ENCODE measurements around the gene SNCB. TPM values are rescaled to one million over a fixed set of nuclear protein-coding genes. Genes with fewer than 3 reads are reported as not detected.
A peak's percentile ranks its signal among the peaks of the same experiment; 100 is the strongest.

SNCB gene
- total RNA-seq, 2 donors from 2014 or later, result not detected

DNA sequence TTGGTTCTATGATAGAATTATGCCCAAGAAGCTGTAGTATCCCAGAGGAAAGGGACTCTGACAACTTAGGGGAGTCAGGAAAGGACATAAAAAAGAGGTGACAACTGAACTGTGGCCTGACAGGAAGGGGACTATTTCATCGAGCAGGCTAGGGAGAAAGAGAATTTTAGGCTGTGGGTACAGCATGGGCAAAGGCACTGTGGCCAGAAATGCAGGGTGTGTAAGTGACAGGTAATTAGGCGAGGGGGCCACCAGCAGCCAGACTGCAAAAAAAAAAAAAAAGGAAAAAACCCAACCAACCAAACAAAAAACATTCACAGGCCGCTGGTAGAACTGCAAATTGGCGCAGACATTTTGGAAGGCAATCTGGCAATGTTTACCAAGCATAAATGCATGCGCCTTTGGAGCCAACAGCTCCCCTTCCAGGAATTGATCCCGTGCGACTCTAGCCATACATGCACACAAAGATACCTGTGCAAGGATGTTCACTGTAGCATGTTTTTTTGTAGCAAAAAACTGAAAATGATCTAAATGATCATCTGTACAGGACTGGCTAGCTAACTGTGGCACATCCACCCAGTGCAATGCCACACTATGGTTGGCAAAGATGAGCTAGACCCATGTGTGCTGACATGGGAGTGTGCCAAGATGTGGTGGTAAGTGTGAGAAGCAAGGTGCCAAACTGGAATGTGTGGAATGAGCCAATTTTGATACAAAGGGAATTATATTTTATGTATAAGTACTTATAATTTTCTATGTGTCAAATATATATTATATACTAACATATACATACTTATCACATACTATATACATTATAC is 1.3 kb upstream of the SNCB start:
- DNase-seq (no peak), ATAC-seq (no peak)
- Mint-ChIP-seq H3K4me1 (peaks cover 15% of the 10 kb centered on the region), H3K4me3 (no peak overlapping the region), H3K27me3 (peaks cover 73% of the 10 kb centered on the region), H3K27ac (no peak overlapping the region), H3K36me3 (ENCODE audit: low read depth) (peaks cover 17% of the 10 kb centered on the region)
- peaks cover 3% of the 10 kb centered on the region for H3K9me3 ChIP-seq (ENCODE audit: control insufficient read depth, low read length, poor library complexity, severe bottlenecking)

DNA sequence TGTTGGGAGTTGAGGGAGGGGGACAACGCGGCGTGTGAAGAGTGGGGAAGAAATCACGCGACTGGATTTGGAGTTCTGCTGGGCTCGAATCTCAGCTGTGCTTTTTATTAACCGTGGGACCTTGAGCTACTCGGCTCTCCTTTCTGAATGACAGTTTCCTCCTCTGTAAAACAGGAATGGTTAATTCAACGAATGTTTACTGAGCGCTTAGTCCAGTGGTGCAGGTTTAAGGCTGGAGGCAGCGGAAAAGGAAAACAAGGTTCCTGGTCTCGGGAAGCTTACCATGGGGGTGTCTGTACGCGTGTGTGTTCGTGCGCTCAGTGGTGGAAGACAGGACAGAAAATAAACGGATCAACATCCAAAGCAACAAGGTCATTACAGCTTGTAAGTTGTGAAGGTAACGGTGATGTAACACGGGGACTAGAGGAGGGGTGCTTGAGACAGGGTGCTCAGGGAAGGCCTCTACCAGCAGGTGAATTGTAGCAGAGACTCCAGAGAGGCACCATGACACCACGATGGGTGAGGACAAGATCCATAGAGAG is 418 bp upstream of the SNCB start:
- no peak for ATAC-seq
- peak overlapping the region; percentile 70 for H3K4me3 Mint-ChIP-seq
- H3K36me3 Mint-ChIP-seq (ENCODE audit: low read depth), result peaks cover 20% of the 10 kb centered on the region
- peaks cover 3% of the 10 kb centered on the region for H3K9me3 ChIP-seq (ENCODE audit: control insufficient read depth, low read length, poor library complexity, severe bottlenecking)
- H3K27me3 Mint-ChIP-seq, result peaks cover 71% of the 10 kb centered on the region
- no peak overlapping the region for H3K27ac Mint-ChIP-seq
- DNase-seq, result no peak
- H3K4me1 Mint-ChIP-seq, result peaks cover 15% of the 10 kb centered on the region

DNA sequence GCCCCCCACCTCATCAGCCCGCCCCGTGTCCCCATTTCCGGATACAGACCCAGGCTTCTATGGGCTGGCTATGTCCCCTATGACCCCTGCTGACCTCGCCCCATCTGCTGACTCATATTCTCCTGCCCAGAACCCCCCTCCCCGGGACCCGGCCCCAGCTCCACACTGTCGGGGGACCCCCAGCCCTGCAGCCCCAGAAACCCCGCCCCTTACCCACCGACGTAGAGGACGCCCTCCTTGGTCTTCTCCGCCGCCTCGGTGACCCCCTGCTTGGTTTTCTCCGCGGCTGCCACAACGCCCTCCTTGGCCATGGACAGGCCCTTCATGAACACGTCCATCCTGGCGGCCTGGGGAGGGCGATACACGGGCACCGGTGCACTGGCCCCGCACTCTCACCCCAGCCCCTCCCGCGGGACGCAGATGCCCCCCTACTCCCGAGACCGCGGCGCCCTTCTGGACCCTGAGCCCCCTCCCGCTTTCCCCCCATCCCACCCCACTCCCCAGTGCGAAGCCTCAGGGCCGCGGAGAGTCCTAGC is 949 bp downstream of the SNCB start:
- Mint-ChIP-seq H3K27ac (no peak overlapping the region), H3K4me1 (peaks cover 15% of the 10 kb centered on the region), H3K4me3 (peak overlapping the region; percentile 65), H3K27me3 (peaks cover 67% of the 10 kb centered on the region), H3K36me3 (ENCODE audit: low read depth) (peaks cover 20% of the 10 kb centered on the region)
- ATAC-seq, result no peak
- no peaks in the 10 kb centered on the region for H3K9me3 ChIP-seq (ENCODE audit: control insufficient read depth, low read length, poor library complexity, severe bottlenecking)
- no peak for DNase-seq

DNA sequence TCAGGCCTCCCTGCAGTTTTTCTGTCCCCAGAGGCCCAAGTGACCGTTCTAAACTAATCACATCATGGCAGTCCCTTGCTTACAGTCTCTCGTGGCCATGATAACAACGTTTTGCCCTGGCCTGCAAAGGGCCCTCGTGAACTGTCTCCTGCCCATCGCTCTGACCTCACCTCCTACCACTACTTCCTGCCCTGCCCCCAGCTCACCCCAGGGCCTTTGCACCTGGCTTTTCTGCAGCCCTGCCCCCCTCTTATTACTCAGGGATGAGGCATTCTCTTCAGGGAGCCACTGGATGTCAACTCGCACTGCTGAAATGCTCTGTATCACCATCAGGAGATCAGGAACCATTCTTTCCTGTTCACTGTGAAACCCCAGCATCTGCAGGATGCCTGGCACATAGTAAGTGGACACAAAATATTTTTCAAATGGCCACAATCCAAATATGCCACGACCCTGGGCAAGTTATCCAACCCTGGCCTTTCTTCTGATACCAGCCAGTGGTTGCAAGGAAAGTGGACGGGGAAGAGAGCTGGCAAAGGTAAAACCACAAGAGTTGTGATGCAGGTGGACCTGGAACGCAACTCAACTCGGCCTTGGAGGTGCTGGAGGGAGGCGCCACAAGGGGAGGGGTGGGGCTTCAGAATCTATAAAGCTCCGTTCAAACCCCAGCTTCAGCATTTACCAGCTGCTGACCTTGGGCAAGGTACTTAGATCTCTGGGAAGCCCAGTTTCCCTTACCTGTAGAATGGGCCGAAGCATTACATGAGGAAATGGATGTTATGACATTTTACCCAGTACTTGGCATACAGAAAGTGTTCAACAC is 1.7 kb downstream of the SNCB start:
- H3K4me1 Mint-ChIP-seq, result peaks cover 11% of the 10 kb centered on the region
- H3K36me3 Mint-ChIP-seq (ENCODE audit: low read depth), result peaks cover 17% of the 10 kb centered on the region
- no peak overlapping the region for H3K27ac Mint-ChIP-seq
- peaks cover 60% of the 10 kb centered on the region for H3K27me3 Mint-ChIP-seq
- H3K9me3 ChIP-seq (ENCODE audit: control insufficient read depth, low read length, poor library complexity, severe bottlenecking), result no peaks in the 10 kb centered on the region
- peak overlapping the region; percentile 28 for H3K4me3 Mint-ChIP-seq
- no peak for DNase-seq
- ATAC-seq, result no peak

DNA sequence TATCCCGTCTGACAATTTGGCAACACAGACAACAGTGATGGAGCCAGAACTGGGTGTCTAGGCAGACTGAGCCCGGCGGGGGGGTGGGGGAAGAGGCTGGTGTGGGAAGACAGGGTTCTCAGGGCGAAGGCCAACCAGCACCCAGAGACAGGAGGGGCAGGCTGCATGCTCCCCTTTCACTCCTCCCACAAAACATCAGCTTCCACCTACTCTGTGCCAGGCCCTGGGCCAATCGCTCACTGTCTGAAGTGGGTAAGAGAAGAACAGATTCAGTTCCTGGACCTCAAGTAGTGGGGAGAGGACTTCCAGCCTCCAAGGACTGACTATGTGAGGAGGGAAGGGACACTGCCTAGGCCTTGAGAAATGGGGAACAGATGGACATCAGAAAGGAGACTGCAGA is 2.8 kb downstream of the SNCB start:
- peaks cover 8% of the 10 kb centered on the region for H3K4me1 Mint-ChIP-seq
- peaks cover 49% of the 10 kb centered on the region for H3K27me3 Mint-ChIP-seq
- peaks cover 14% of the 10 kb centered on the region for H3K36me3 Mint-ChIP-seq (ENCODE audit: low read depth)
- no peak overlapping the region for H3K4me3 Mint-ChIP-seq
- DNase-seq (no peak), ATAC-seq (no peak)
- H3K27ac Mint-ChIP-seq, result no peak overlapping the region
- H3K9me3 ChIP-seq (ENCODE audit: control insufficient read depth, low read length, poor library complexity, severe bottlenecking), result no peaks in the 10 kb centered on the region

DNA sequence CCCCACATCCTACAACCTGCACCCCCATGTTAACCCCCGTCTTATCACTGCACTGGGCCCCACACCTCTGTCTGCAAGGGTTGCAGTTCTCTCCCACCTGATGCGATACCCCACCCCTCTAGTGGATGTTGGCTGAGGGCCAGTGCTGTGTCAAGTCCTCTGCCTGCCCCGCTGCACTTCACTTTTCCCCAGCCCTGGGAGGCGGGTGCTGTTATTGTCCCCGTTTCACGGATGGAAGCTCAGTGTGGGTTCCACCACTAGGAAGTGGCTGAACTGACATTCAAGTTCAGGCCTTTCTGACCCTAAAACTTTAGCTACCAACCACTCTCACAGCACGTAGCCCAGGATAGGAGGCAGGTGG is 3.5 kb downstream of the SNCB start:
- peaks cover 50% of the 10 kb centered on the region for H3K27me3 Mint-ChIP-seq
- H3K36me3 Mint-ChIP-seq (ENCODE audit: low read depth), result peaks cover 14% of the 10 kb centered on the region
- no peak overlapping the region for H3K4me3 Mint-ChIP-seq
- no peaks in the 10 kb centered on the region for H3K9me3 ChIP-seq (ENCODE audit: control insufficient read depth, low read length, poor library complexity, severe bottlenecking)
- no peak overlapping the region for H3K27ac Mint-ChIP-seq
- H3K4me1 Mint-ChIP-seq, result peaks cover 8% of the 10 kb centered on the region
- ATAC-seq (no peak), DNase-seq (no peak)

DNA sequence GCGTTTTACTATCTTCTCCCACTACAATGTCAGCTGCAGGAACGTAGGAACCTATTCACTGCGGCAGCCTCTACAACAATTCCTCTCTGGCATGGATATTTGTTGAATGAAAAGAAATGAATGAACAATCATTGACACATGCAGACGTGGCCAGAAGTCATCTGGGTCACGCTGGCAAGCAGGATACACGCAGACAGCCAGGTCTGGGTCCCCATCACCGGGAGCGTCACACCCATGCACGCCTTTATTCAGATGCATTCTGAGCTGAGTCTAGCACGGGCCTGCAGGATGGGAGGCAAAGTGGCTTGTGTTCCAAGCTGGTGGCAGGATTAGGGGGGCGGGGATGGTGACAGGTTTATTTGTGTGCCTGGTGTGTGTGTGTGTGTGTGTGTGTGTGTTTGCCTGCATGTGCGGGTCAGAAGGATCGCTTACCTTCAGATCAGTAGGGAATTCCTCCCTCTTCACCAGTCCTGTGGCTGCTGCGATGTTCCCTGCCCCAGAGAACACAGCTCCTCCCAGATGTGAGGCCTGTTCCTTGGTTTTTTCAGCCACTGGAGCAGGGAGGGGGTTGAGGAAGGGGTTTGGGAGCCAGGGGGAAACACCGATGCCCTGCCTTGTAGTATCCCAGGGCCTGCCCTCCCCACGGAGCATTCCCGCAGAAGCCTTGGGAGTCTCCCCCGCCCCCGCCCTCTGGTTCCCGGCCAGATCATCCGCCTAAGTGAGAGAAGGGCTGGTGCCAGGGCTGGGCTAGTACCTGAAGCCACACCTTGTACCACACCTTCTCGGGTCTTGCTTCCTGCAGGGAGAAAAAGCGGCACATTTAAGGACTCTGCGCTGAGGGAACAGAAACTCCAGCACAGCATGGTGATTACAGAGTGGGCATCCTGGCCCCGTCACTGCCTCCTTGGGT is 4.1 kb downstream of the SNCB start:
- Mint-ChIP-seq H3K4me3 (no peak overlapping the region), H3K4me1 (peaks cover 7% of the 10 kb centered on the region), H3K36me3 (ENCODE audit: low read depth) (peaks cover 12% of the 10 kb centered on the region), H3K27ac (no peak overlapping the region), H3K27me3 (peaks cover 48% of the 10 kb centered on the region)
- ATAC-seq (no peak), DNase-seq (no peak)
- no peaks in the 10 kb centered on the region for H3K9me3 ChIP-seq (ENCODE audit: control insufficient read depth, low read length, poor library complexity, severe bottlenecking)

DNA sequence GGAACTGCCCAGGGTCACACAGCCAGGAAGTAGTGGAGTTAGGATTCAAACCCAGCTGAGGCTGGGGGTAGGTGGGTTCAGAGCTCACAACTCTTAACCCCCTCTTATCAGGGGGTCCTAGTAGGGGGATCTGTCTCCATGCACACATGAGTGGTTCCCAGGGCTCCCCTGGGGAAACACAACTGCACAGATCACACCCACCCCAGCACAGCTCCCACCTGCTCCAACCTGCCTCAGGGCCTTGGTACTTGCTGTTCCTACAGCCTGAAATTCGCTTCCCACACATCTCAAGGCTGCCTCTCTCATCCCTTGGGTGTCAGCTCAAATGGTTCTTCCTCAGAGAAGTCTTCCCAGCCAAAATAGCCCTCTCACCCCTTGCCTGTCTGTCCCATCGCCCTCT is 4.8 kb downstream of the SNCB start:
- DNase-seq, result no peak
- peaks cover 46% of the 10 kb centered on the region for H3K27me3 Mint-ChIP-seq
- peaks cover 2% of the 10 kb centered on the region for H3K4me1 Mint-ChIP-seq
- peaks cover 6% of the 10 kb centered on the region for H3K36me3 Mint-ChIP-seq (ENCODE audit: low read depth)
- H3K9me3 ChIP-seq (ENCODE audit: control insufficient read depth, low read length, poor library complexity, severe bottlenecking), result no peaks in the 10 kb centered on the region
- no peak for ATAC-seq
- no peak overlapping the region for H3K27ac Mint-ChIP-seq
- no peak overlapping the region for H3K4me3 Mint-ChIP-seq

DNA sequence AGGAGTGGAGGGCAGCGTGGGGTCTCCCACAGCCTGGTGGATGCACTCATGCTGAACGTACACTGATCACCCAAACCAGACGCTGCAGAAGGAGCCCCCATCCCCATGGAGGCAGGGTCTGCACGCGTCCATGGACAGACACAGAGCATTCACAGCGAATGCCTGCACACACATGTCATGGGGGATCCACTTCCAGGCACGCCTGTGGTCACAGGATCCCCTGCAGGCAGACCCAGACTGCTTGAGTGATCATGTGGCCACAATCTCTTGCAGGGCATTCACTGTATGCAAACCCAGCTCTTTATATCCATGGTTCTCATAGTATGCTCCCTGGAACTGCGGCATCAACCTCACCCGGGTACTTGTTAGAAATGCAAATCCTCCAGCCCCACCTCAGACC is 5.4 kb downstream of the SNCB start:
- peaks cover 51% of the 10 kb centered on the region for H3K27me3 Mint-ChIP-seq
- H3K36me3 Mint-ChIP-seq (ENCODE audit: low read depth), result peaks cover 9% of the 10 kb centered on the region
- ATAC-seq (no peak), DNase-seq (no peak)
- no peaks in the 10 kb centered on the region for H3K9me3 ChIP-seq (ENCODE audit: control insufficient read depth, low read length, poor library complexity, severe bottlenecking)
- no peak overlapping the region for H3K4me3 Mint-ChIP-seq
- peaks cover 6% of the 10 kb centered on the region for H3K4me1 Mint-ChIP-seq
- H3K27ac Mint-ChIP-seq, result no peak overlapping the region

DNA sequence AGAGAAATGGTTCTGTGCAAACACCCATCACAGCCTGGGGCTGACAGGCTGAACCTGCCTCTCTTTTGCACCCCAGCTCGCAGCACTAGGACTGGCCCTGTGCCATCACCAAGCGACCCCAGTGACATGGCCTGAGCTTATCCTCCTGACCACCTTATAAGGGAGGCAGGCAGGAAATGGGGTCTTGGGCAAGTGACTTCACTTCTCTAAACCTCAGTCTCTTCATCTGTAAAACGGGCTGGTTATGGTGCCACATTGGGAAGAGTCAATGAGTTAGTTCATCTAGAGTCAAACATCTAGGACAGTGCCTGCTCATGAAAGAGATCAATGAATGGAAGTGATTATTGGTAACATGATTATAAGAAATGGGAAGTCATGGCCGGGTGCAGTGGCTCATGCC is 6.2 kb downstream of the SNCB start:
- H3K9me3 ChIP-seq (ENCODE audit: control insufficient read depth, low read length, poor library complexity, severe bottlenecking), result no peaks in the 10 kb centered on the region
- H3K27ac Mint-ChIP-seq, result no peak overlapping the region
- H3K36me3 Mint-ChIP-seq (ENCODE audit: low read depth), result peaks cover 9% of the 10 kb centered on the region
- no peak for DNase-seq
- ATAC-seq, result no peak
- H3K4me3 Mint-ChIP-seq, result no peak overlapping the region
- H3K4me1 Mint-ChIP-seq, result peaks cover 6% of the 10 kb centered on the region
- H3K27me3 Mint-ChIP-seq, result peaks cover 56% of the 10 kb centered on the region

DNA sequence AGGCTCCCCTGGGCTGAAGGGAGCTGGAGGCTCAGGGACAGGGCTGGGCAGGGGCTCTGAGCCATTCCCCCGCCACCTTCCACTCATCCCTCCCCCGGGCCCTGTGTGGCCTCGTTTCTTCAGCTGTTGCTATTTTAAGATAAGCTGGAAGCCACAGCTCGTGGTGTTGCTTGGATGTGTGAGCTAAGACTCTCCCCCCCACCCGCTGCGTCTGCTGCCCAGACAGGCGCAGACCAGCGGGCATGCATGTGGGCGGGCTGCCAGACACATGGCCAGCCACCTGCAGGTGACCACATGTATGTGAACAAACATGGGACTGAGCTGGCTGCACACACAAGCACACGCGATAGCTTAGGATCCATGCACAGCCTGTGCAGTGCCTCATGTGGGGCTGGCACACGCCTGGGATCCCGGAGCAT is 8.7 kb downstream of the SNCB start:
- H3K9me3 ChIP-seq (ENCODE audit: control insufficient read depth, low read length, poor library complexity, severe bottlenecking), result no peaks in the 10 kb centered on the region
- peaks cover 8% of the 10 kb centered on the region for H3K36me3 Mint-ChIP-seq (ENCODE audit: low read depth)
- H3K4me1 Mint-ChIP-seq, result peaks cover 8% of the 10 kb centered on the region
- no peak overlapping the region for H3K4me3 Mint-ChIP-seq
- DNase-seq, result no peak
- peaks cover 55% of the 10 kb centered on the region for H3K27me3 Mint-ChIP-seq
- H3K27ac Mint-ChIP-seq, result no peak overlapping the region
- ATAC-seq, result no peak

DNA sequence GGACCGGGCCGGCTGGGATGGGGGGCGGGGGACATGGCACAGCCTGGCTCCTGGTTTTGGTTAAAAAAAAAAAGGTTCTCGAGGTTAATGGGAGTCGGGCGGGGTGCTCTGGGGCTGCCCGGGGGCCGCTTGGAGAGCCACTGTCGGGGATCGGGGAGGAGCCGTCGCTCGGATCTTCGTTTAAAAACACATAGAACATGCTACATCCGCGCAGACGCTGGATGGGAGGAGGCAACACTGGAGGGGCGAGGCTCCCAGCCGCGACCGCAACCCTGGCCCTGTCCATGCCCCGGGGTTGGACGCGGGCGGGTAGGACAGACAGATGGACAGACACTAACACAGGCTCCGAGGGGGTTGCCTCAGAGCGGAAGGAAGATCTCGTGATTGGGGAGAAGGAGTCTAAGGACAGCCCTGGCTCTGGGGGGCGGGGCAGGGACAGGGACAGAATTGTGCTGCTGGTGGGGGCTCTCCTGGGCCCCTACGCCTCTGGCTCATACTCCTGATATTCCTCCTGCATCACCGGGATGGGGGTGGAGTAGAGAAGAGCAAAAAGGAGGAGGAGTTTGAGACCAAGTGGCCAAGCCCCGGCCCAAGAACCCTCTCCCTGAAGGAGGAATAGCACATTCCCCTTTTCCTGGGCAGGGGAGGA is 9.9 kb downstream of the SNCB start:
- no peak for ATAC-seq
- no peak for DNase-seq
- no peaks in the 10 kb centered on the region for H3K9me3 ChIP-seq (ENCODE audit: control insufficient read depth, low read length, poor library complexity, severe bottlenecking)
- H3K4me3 Mint-ChIP-seq, result peak overlapping the region; percentile 77
- H3K27me3 Mint-ChIP-seq, result peaks cover 58% of the 10 kb centered on the region
- H3K4me1 Mint-ChIP-seq, result peaks cover 8% of the 10 kb centered on the region
- H3K36me3 Mint-ChIP-seq (ENCODE audit: low read depth), result peaks cover 7% of the 10 kb centered on the region
- H3K27ac Mint-ChIP-seq, result no peak overlapping the region

Data from T-helper 17 cell (primary cell).